ENCODE results near the gene INTS11. TPM values are rescaled to one million over a fixed set of nuclear protein-coding genes. Genes with fewer than 3 reads are reported as not detected.

The INTS11 gene
- total and polyA plus RNA-seq, 2 of the 8 experiments (the other 6 are each of a cell fraction or from before 2014, with no cell fraction given) = 113 to 243 TPM

GRCh38 chr1:1296070-1297061 is 28.1 kb downstream of the INTS11 start (continued):
- TF ChIP-seq CHD7 (IDR thresholded peaks at IDR 0.05; ENCODE audit: insufficient replicate concordance, low read length) = no peak
- TF ChIP-seq NANOG (IDR thresholded peaks at IDR 0.05; ENCODE audit: insufficient read depth, low read depth, low read length, poor library complexity, severe bottlenecking) = no peak
- no peak for TF ChIP-seq TCF12 (IDR thresholded peaks at IDR 0.05; ENCODE audit: low read depth, low read length)
- TF ChIP-seq RAD21 (IDR thresholded peaks at IDR 0.05 in 1 of 2, conservative IDR thresholded peaks at IDR 0.05 in 1 of 2; ENCODE audit: low read depth in 2 of 2, low read length in 2 of 2) = no peak
- no peak for TF ChIP-seq TEAD4 (IDR thresholded peaks at IDR 0.05; ENCODE audit: low read depth, low read length)
- no peak for TF ChIP-seq CHD2 (IDR thresholded peaks at IDR 0.05; ENCODE audit: low read length)
- TF ChIP-seq BCL11A (IDR thresholded peaks at IDR 0.05; ENCODE audit: low read depth in 2 of 2, low read length in 2 of 2) = no peak
- no peak for TF ChIP-seq SIX5 (IDR thresholded peaks at IDR 0.05; ENCODE audit: low read depth, low read length)
- no peak for TF ChIP-seq BACH1 (IDR thresholded peaks at IDR 0.05; ENCODE audit: low read length)
- no peak for TF ChIP-seq SRF (IDR thresholded peaks at IDR 0.05; ENCODE audit: low read depth, low read length)

All from H1 (cell line).